AG09309 (cell line): ENCODE measurements around the gene CAMK2G.

Experiments used
- DNase-seq: peaks from one replicate; pipeline ENCODE4 v3.0.0-alpha.2; 2010; ENCODE audit warnings: low read depth
- H3K4me3 ChIP-seq: 2 replicates; pipeline ENCODE4 v1.5.1; 2011; ENCODE audit warnings: mild to moderate bottlenecking, low read depth, low read length, moderate library complexity; ENCODE audit not compliant: control insufficient read depth
- TF ChIP-seq, protein P1 (sequence below): IDR thresholded peaks from 2 replicates; pipeline ENCODE4 v1.5.1; 2011; ENCODE audit warnings: mild to moderate bottlenecking, low read depth, low read length, inconsistent platforms; ENCODE audit not compliant: insufficient read depth, control insufficient read depth; ENCODE audit errors: missing control alignments

The CAMK2G gene

DNA sequence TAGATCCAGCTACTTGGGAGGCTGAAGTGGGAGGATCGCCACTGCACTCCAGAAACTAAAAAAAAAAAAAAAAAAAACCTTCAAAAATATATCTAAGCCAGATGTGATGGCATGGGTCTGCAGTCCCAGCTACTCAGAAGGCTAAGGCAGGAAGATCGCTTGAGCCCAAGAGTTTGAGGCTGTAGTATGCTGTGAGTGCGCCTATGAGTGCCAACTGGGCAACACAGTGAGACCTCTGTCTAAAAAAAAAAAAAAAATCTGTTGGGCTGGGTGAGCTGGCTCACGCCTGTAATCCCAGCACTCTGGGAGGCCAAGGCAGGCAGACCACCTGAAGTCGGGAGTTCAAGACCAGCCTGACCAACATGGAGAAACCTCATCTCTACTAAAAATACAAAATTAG, 95.3 kb downstream of the CAMK2G start:
- no peak overlapping the region for H3K4me3 ChIP-seq
- DNase-seq: no peak
- TF ChIP-seq, protein P1, sequence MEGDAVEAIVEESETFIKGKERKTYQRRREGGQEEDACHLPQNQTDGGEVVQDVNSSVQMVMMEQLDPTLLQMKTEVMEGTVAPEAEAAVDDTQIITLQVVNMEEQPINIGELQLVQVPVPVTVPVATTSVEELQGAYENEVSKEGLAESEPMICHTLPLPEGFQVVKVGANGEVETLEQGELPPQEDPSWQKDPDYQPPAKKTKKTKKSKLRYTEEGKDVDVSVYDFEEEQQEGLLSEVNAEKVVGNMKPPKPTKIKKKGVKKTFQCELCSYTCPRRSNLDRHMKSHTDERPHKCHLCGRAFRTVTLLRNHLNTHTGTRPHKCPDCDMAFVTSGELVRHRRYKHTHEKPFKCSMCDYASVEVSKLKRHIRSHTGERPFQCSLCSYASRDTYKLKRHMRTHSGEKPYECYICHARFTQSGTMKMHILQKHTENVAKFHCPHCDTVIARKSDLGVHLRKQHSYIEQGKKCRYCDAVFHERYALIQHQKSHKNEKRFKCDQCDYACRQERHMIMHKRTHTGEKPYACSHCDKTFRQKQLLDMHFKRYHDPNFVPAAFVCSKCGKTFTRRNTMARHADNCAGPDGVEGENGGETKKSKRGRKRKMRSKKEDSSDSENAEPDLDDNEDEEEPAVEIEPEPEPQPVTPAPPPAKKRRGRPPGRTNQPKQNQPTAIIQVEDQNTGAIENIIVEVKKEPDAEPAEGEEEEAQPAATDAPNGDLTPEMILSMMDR: no peak

DNA sequence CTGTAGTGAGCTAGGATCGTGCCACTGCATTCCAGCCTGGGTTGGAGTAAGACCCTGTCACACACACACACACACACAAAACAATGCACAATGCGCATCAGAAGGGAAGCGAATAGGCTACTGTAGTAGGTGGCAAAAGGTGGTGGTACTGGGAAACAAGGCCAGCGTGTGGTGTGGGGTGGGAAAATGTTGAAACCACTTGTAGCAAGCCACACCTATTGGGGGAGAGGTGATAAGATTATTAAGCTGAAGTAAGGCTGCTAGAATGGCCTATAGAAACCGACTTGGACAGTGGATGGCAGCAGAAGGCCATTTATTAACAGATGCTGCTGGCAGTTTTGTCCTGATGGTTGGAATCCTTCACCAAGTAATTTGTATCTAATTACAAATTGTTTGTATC, 99.7 kb downstream of the CAMK2G start:
- H3K4me3 ChIP-seq: peak overlapping the region; percentile 82
- DNase-seq: no peak

DNA sequence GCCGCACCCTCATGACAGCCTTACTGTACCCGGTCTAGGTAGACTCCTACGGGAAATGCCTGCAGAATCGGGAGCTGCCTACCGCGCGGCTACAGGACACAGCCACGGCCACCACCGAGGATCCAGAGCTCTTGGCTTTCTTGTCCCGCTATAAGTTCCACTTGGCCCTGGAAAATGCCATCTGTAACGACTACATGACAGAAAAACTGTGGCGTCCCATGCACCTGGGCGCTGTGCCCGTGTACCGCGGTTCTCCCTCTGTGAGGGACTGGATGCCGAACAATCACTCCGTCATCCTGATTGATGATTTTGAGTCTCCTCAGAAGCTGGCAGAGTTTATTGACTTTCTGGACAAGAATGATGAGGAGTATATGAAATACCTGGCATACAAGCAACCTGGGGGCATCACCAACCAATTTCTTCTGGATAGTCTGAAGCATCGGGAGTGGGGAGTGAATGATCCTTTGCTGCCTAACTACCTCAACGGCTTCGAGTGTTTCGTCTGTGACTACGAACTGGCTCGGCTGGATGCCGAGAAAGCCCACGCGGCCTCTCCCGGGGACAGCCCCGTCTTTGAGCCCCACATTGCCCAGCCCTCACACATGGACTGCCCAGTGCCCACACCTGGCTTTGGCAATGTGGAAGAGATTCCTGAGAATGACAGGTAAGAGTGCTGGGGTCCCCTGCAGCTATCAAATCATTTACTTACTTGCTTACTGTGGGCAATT, 101.0 kb downstream of the CAMK2G start:
- no peak for DNase-seq
- peak overlapping the region; percentile 82 for H3K4me3 ChIP-seq
- TF ChIP-seq, protein P1: no peak

More for the DNA sequence above, 99.7 kb downstream of the CAMK2G start:
- TF ChIP-seq, protein P1: no peak

DNA sequence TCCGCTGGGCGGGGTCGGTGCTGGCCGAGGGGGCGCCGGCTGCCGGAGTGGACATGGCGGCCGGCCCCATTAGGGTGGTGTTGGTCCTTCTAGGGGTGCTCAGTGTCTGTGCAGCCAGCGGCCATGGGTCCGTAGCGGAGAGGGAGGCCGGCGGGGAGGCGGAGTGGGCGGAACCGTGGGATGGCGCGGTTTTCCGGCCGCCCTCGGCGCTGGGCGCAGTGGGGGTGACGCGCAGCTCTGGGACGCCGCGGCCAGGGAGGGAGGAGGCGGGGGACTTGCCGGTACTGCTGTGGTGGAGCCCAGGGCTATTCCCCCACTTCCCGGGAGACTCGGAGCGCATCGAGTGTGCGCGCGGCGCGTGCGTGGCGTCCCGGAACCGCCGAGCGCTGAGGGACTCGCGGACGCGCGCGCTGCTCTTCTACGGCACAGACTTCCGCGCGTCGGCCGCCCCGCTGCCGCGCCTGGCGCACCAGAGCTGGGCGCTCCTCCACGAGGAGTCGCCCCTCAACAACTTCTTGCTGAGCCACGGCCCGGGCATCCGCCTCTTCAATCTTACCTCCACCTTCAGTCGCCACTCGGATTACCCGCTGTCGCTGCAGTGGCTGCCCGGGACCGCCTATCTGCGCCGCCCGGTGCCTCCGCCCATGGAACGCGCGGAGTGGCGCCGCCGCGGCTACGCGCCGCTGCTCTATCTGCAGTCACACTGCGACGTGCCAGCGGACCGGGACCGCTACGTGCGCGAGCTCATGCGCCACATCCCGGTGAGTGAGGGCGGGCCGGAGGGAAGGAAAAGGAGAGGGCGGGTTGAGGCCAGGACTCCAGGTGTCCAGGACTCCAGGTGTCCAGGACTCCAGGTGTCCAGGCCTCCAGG, 101.8 kb downstream of the CAMK2G start:
- peak; percentile 37 for DNase-seq
- peak overlapping the region; percentile 82 for H3K4me3 ChIP-seq
- TF ChIP-seq, protein P1: no peak

DNA sequence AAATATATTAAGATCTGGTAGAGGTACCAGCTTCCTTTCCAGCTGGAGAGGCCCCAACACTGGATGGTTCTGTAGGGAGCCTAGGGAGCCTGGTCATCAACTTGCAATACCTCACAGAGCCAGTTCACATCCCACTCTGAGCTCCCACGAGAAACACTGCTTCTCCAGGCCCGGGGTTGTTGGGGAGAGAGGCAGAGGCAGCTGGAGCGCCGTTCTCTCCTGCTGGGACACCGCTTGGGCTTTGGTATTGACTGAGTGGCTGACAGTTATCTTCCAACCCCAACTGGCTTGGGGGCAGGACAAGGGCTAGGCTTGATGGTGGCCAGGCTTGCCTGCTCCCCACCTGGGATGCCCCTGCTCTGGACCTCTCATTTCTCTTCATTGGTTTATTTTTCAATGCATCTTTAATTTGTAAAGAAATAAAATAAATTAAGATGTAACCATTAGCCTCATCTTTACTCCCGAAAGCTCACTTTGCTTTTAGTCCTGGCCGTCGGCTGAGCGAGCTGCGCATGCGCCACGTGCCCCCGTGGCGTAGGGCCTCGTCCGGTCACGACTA, 102.6 kb downstream of the CAMK2G start:
- TF ChIP-seq, protein P1: no peak
- H3K4me3 ChIP-seq: peak overlapping the region; percentile 82
- no peak for DNase-seq

DNA sequence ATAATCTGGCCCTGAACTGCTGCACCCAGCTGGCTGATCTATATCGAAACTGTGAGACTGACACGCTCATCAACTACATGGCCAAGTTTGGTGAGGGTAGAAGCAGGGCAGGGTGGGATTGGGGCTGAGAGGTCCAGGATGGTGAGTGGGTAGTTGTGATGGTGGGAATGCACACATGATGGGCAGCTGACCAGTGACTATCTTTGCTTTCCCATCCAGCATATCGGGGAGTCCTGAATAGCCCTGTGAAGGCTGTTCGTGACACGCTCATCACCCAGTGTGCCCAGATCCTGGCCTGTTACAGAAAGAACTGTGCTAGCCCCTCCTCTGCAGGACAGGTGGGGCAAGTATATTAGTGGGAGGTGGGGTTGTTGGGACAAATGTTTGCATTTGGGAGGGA, 105.0 kb downstream of the CAMK2G start:
- TF ChIP-seq, protein P1: no peak
- DNase-seq: no peak
- no peak overlapping the region for H3K4me3 ChIP-seq
